GM12865 (cell line): ENCODE results near the gene KCNJ5.

ENCODE experiments used
- DNase-seq: peaks from one replicate; pipeline ENCODE4 v3.0.0; 2010; ENCODE audit warnings: low read depth
- H3K4me3 ChIP-seq: 2 replicates; pipeline ENCODE4 v1.5.1; 2011; ENCODE audit warnings: mild to moderate bottlenecking, low read depth, low read length, control low read depth
- CTCF ChIP-seq: IDR thresholded peaks from 2 replicates; pipeline ENCODE4 v1.5.1; 2011; ENCODE audit warnings: low read length, control low read depth, low read depth, inconsistent platforms; ENCODE audit not compliant: insufficient read depth; ENCODE audit errors: missing control alignments

Gene KCNJ5

GRCh38 chr11:128852327-128853023 lies 38.7 kb upstream of the KCNJ5 start:
- no peak for TF ChIP-seq CTCF
- DNase-seq, result no peak
- no peak overlapping the region for H3K4me3 ChIP-seq

GRCh38 chr11:128853559-128853958 lies 37.6 kb upstream of the KCNJ5 start:
- TF ChIP-seq CTCF, result no peak
- H3K4me3 ChIP-seq, result no peak overlapping the region
- no peak for DNase-seq

GRCh38 chr11:128854841-128855240 lies 36.3 kb upstream of the KCNJ5 start:
- TF ChIP-seq CTCF, result no peak
- no peak overlapping the region for H3K4me3 ChIP-seq
- no peak for DNase-seq

GRCh38 chr11:128856241-128856640 lies 34.9 kb upstream of the KCNJ5 start:
- no peak for TF ChIP-seq CTCF
- no peak overlapping the region for H3K4me3 ChIP-seq
- DNase-seq, result no peak

- TF ChIP-seq CTCF, result no peak
- no peak overlapping the region for H3K4me3 ChIP-seq
- no peak for DNase-seq
These were observed 33.8 kb upstream of the KCNJ5 start for GRCh38 chr11:128857341-128857740.

- H3K4me3 ChIP-seq, result no peak overlapping the region
- DNase-seq, result peak; percentile 86
- TF ChIP-seq CTCF, result peak; percentile 97
These were observed 31.4 kb upstream of the KCNJ5 start for GRCh38 chr11:128859563-128860441.
